GM06990 (cell line): ENCODE measurements around the gene TNS3.

ENCODE experiments used
- DNase-seq: peaks from one replicate; pipeline ENCODE4 v3.0.0-alpha.2; 2011; ENCODE audit not compliant: insufficient read length; ENCODE audit errors: extremely low read depth
- H3K27me3 ChIP-seq: replicated peaks from 2 replicates; pipeline ENCODE4 v1.6.0; 2011; ENCODE audit warnings: low read length; ENCODE audit not compliant: control insufficient read depth, insufficient read depth
- H3K36me3 ChIP-seq: 2 replicates; pipeline ENCODE4 v1.5.1; 2011; ENCODE audit warnings: low read length; ENCODE audit not compliant: control insufficient read depth, insufficient read depth
- H3K4me3 ChIP-seq: replicated peaks from 2 replicates; pipeline ENCODE4 v1.5.1; 2011; ENCODE audit warnings: low read depth, mild to moderate bottlenecking, control low read depth, low read length
- CTCF ChIP-seq: IDR thresholded peaks from 2 replicates; pipeline ENCODE4 v1.5.1; 2011; ENCODE audit warnings: low read length, control low read depth, mild to moderate bottlenecking, inconsistent platforms; ENCODE audit not compliant: insufficient read depth, poor library complexity, severe bottlenecking

Gene TNS3

DNA sequence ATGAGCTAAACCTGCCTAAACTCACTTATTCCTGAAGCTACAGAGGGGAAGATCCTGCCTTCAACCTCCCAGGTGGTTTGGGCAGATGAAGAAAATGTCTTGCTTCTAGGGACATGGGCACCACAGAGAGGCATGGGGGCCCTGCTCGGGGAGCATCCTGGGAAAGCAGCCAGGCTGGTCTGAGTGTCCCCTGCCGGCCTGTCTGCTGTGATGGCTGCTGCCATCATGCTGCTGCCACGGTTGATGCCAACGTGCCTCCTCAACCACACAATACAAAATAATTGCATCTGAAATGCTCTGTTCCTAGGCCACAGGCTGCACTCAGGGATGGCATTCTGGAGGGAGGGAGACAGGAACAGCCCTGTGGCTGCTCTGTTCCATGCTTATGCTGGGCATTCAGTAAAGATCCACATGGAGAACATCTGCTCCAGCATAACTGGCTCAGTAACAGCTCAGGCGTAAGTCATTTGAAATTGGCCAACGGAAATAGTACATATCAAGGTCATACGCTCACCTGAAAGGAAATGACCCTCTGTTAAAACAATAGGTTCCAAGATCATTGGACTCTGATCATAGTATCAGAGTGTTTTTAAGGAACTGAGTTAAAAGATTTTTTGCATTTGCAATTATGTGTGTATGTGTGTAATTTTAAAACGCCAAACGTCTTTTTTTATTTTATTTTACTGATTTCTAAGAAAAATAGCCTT, 299.0 kb downstream of the TNS3 start:
- no peak for TF ChIP-seq CTCF
- Histone ChIP-seq H3K36me3 (no peaks in the 10 kb centered on the region), H3K4me3 (no peak overlapping the region), H3K27me3 (no peaks in the 10 kb centered on the region)
- no peak for DNase-seq

DNA sequence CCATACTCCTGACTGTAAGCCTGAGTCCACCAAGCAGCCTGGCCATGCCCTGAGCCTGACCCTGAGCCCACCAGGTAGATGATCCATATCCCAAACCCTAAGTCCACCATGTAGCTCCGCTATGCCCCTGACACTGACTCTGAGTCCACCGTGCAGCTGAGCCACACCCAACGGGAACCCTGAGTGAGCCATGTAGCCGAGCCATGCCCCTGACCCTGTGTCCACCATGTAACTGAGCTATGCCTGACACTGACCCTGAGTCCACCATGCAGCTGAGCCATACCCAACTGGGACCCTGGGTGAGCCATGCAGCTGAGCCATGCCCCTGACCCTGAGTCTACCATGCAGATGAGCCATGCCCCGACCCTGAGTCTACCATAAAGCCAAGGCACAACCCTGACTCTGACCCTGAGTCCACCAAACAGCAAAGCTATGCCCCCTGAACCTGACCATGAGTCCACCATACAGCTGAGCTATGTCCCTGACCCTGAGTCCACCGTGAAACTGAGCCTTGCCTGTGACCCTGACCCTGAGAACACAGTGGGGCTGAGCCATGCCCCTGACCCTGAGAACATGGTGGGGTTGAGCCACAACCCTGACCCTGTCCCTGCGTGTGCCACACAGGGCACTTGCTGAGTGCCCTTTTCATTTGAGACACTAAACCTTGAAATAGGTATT, 299.8 kb downstream of the TNS3 start:
- DNase-seq, result no peak
- TF ChIP-seq CTCF, result no peak
- H3K4me3 ChIP-seq, result no peak overlapping the region
- H3K27me3 ChIP-seq, result no peaks in the 10 kb centered on the region
- no peaks in the 10 kb centered on the region for H3K36me3 ChIP-seq

GRCh38 chr7:47281161-47281560, 300.8 kb downstream of the TNS3 start:
- H3K27me3 ChIP-seq, result no peaks in the 10 kb centered on the region
- no peaks in the 10 kb centered on the region for H3K36me3 ChIP-seq
- no peak for TF ChIP-seq CTCF
- no peak overlapping the region for H3K4me3 ChIP-seq
- no peak for DNase-seq

DNA sequence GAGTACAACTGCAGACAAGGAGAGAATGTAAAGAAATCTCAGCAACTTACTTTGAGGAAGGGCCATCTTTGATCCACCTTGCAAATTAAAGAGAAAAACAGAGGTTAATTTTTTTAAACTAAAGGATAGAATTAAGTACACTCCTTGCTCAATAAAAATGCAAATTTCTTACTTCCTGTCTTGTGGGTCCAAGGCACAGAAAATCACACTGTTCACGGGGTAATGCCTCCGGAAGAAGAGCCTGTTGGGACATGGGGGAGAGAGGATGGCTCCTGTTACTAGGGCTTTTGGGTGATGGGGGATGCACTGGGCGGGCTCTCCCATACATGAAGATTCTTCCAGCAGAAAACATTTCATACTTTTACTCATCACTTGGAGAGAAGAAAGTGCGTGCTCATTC, 301.8 kb downstream of the TNS3 start:
- no peak for DNase-seq
- no peaks in the 10 kb centered on the region for H3K36me3 ChIP-seq
- H3K27me3 ChIP-seq, result no peaks in the 10 kb centered on the region
- TF ChIP-seq CTCF, result no peak
- H3K4me3 ChIP-seq, result no peak overlapping the region

DNA sequence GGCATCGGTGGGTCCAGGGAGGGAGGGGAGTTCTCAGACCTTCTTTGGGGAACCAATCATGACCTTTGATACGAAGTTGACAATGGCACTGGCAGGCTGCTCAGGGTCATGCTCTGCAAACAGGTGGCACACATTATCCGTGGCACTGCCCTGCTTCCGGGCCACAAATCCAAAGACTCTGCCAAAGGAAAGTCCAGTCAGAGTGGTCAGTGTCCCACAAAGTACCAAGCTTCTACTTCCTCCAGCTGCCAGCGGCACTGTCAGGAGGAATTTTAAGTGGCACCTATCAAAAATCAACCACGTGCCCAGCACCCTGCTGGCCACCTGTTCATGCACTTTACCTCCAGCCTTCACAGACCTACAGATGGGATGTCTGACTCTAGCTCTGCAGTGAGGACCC, 303.9 kb downstream of the TNS3 start:
- DNase-seq, result no peak
- no peak for TF ChIP-seq CTCF
- Histone ChIP-seq H3K4me3 (no peak overlapping the region), H3K36me3 (no peaks in the 10 kb centered on the region), H3K27me3 (no peaks in the 10 kb centered on the region)

DNA sequence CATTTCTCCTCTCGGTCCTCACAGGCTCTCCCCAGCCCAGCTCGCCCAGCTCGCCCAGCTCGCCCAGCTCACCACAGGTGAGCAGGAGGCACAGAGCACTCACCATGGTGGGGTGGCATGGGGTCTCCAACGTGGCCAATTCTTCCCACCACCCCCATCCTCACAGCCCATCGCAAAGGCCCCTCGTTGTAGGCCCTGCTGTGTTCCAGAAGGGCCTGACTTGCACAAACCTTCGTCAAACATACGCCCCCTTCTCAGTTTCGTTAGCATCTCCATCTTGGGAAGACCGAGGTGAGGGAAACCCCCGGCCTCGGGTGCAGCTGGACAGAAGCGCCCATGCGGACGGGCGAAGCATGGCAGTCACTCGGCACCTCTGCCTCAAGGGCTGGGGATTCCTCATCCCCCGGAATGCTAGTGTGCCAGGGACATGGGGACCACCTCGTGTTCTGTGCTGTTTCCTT, 304.6 kb downstream of the TNS3 start:
- Histone ChIP-seq H3K4me3 (no peak overlapping the region), H3K36me3 (no peaks in the 10 kb centered on the region), H3K27me3 (no peaks in the 10 kb centered on the region)
- TF ChIP-seq CTCF, result no peak
- DNase-seq, result no peak
